Measurements from ENCODE around the gene AOPEP.

AOPEP gene

DNA sequence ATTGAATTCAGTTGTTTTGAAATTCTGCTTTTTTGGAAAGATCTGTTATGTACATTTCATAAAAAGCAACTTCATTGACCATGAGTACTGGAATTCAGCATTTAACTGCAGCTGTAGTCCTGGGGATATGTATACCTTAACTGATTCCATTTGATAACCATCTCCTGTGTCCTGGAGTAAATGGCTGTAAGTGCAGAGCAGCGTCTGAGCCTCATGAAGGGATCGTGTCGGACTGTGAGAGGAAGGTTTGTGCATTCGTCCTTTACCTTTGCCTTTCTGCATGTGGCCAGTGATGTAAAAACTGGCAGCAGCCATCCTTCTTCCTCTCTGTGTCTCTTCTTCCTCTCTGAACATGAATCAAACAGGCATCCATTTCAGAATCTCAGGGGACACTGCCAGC lies 303.8 kb downstream of the AOPEP start:
- H3K36me3 ChIP-seq (ENCODE audit: insufficient read depth, low read length): no peaks in the 10 kb centered on the region
- H3K9ac ChIP-seq (ENCODE audit: low read depth, low read length, poor library complexity, severe bottlenecking): no peak overlapping the region
- H3F3A ChIP-seq (ENCODE audit: low read depth): no peaks in the 10 kb centered on the region
- no peak overlapping the region for H3K4me3 ChIP-seq (ENCODE audit: low read length, poor library complexity, severe bottlenecking)
- peaks cover 24% of the 10 kb centered on the region for H3K4me1 ChIP-seq (ENCODE audit: insufficient read depth, low read length, poor library complexity, severe bottlenecking)
- H4K20me1 ChIP-seq (ENCODE audit: insufficient read depth, low read length, poor library complexity, severe bottlenecking): no peaks in the 10 kb centered on the region
- TF ChIP-seq EZH2phosphoT487 (IDR thresholded peaks at IDR 0.05; ENCODE audit: borderline replicate concordance): no peak
- TF ChIP-seq, protein P1, sequence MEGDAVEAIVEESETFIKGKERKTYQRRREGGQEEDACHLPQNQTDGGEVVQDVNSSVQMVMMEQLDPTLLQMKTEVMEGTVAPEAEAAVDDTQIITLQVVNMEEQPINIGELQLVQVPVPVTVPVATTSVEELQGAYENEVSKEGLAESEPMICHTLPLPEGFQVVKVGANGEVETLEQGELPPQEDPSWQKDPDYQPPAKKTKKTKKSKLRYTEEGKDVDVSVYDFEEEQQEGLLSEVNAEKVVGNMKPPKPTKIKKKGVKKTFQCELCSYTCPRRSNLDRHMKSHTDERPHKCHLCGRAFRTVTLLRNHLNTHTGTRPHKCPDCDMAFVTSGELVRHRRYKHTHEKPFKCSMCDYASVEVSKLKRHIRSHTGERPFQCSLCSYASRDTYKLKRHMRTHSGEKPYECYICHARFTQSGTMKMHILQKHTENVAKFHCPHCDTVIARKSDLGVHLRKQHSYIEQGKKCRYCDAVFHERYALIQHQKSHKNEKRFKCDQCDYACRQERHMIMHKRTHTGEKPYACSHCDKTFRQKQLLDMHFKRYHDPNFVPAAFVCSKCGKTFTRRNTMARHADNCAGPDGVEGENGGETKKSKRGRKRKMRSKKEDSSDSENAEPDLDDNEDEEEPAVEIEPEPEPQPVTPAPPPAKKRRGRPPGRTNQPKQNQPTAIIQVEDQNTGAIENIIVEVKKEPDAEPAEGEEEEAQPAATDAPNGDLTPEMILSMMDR (conservative IDR thresholded peaks at IDR 0.05; ENCODE audit: low read length): no peak
- H2AFZ ChIP-seq (ENCODE audit: low read length): no peak overlapping the region
- H3K9me2 ChIP-seq (replicated peaks; ENCODE audit: low read depth, low read length): no peaks in the 10 kb centered on the region
- no peaks in the 10 kb centered on the region for H3K79me2 ChIP-seq (ENCODE audit: insufficient read depth, low read length)
- no peaks in the 10 kb centered on the region for H3K27me3 ChIP-seq (ENCODE audit: insufficient read depth, low read length, poor library complexity, severe bottlenecking)
- no peak overlapping the region for H3K4me2 ChIP-seq (ENCODE audit: low read depth, low read length, poor library complexity, severe bottlenecking)
- H3K9me3 ChIP-seq (ENCODE audit: insufficient read depth, low read depth, low read length): no peaks in the 10 kb centered on the region

DNA sequence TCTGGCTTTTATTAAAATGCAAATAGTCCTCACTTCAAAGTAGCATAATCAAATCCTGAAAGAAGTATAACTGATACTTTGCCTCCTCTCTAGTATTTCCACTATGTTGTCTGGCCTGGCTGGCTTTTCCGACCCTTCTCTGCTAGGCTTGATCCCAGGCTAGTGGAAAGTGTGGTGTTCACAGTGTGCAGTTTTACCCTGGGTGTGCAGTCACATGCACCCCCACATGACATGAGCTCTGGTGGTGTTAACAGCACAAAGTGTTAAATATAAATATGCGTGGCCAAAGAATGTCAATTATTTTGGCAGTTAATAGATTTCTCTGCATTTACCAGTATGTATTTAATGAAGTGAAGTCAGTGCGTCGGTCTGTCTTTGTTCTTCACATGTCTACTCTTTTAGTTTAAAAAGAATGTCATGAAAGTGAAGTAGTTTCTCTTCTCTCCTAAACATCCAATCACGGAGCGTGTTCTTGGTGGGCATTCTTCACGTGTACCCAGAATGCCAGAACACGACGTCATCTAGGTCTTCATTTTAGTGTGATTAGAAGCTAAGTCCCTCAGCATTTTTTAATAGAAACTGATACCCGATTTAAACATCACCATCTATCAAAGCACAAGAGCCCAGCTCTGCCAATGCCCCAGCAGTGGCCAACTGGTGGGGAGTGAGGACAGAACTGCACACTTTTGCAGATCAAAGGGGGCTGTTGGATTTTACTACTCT lies 304.6 kb downstream of the AOPEP start:
- peaks cover 24% of the 10 kb centered on the region for H3K4me1 ChIP-seq (ENCODE audit: insufficient read depth, low read length, poor library complexity, severe bottlenecking)
- TF ChIP-seq, protein P1 (conservative IDR thresholded peaks at IDR 0.05; ENCODE audit: low read length): no peak
- no peak for TF ChIP-seq EZH2phosphoT487 (IDR thresholded peaks at IDR 0.05; ENCODE audit: borderline replicate concordance)
- no peaks in the 10 kb centered on the region for H3F3A ChIP-seq (ENCODE audit: low read depth)
- no peaks in the 10 kb centered on the region for H3K79me2 ChIP-seq (ENCODE audit: insufficient read depth, low read length)
- peak overlapping the region; percentile 48 for H3K9ac ChIP-seq (ENCODE audit: low read depth, low read length, poor library complexity, severe bottlenecking)
- H3K27me3 ChIP-seq (ENCODE audit: insufficient read depth, low read length, poor library complexity, severe bottlenecking): no peaks in the 10 kb centered on the region
- no peaks in the 10 kb centered on the region for H3K9me3 ChIP-seq (ENCODE audit: insufficient read depth, low read depth, low read length)
- H3K4me3 ChIP-seq (ENCODE audit: low read length, poor library complexity, severe bottlenecking): no peak overlapping the region
- peak overlapping the region; percentile 62 for H3K4me2 ChIP-seq (ENCODE audit: low read depth, low read length, poor library complexity, severe bottlenecking)
- no peaks in the 10 kb centered on the region for H3K9me2 ChIP-seq (replicated peaks; ENCODE audit: low read depth, low read length)
- no peaks in the 10 kb centered on the region for H3K36me3 ChIP-seq (ENCODE audit: insufficient read depth, low read length)
- H4K20me1 ChIP-seq (ENCODE audit: insufficient read depth, low read length, poor library complexity, severe bottlenecking): no peaks in the 10 kb centered on the region
- H2AFZ ChIP-seq (ENCODE audit: low read length): no peak overlapping the region

DNA sequence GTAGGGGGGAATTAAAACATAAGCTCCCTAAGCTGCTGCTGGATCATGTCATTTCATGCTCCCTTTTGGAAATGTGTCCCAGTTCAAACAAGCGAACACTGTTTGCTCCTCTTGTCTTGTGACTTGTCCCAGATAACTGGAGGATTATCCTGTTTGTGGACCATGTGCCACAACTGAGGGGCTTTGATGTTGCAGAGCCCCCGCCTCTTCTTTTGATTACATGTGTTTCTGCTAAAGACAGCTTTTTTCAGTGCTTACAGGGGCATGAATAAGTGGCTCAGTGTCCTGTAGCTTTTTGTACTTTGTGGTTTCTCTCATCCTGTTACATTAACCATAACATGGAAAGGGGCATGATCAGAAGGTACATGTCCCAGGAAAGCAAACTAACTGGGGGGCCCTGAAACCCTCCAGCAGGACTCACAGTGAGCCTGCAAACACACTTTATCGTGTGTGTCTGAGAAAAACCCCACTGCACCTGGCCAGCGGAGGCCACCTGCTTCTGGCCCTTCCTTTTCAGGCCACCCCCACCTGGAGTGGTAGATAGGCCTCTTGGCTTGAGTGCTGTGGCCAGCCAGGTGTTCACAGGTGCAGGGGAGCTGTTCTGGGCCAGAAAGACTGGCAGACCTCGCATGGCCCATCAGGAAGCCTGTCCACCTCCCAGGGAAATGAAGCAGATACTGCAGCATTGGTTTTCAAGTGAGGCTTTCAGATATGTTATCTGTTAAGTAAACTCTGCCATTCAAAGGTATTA lies 305.4 kb downstream of the AOPEP start:
- peak overlapping the region; percentile 19 for H3K4me3 ChIP-seq (ENCODE audit: low read length, poor library complexity, severe bottlenecking)

More for the DNA sequence above, 305.4 kb downstream of the AOPEP start:
- H3K36me3 ChIP-seq (ENCODE audit: insufficient read depth, low read length): no peaks in the 10 kb centered on the region
- H3K9ac ChIP-seq (ENCODE audit: low read depth, low read length, poor library complexity, severe bottlenecking): peak overlapping the region; percentile 48
- TF ChIP-seq, protein P1 (conservative IDR thresholded peaks at IDR 0.05; ENCODE audit: low read length): no peak
- TF ChIP-seq EZH2phosphoT487 (IDR thresholded peaks at IDR 0.05; ENCODE audit: borderline replicate concordance): no peak
- H3K4me1 ChIP-seq (ENCODE audit: insufficient read depth, low read length, poor library complexity, severe bottlenecking): peaks cover 24% of the 10 kb centered on the region
- no peaks in the 10 kb centered on the region for H3K9me3 ChIP-seq (ENCODE audit: insufficient read depth, low read depth, low read length)
- no peaks in the 10 kb centered on the region for H4K20me1 ChIP-seq (ENCODE audit: insufficient read depth, low read length, poor library complexity, severe bottlenecking)
- H3K4me2 ChIP-seq (ENCODE audit: low read depth, low read length, poor library complexity, severe bottlenecking): peak overlapping the region; percentile 62
- H3K79me2 ChIP-seq (ENCODE audit: insufficient read depth, low read length): no peaks in the 10 kb centered on the region
- no peak overlapping the region for H2AFZ ChIP-seq (ENCODE audit: low read length)
- H3F3A ChIP-seq (ENCODE audit: low read depth): no peaks in the 10 kb centered on the region
- H3K27me3 ChIP-seq (ENCODE audit: insufficient read depth, low read length, poor library complexity, severe bottlenecking): no peaks in the 10 kb centered on the region
- no peaks in the 10 kb centered on the region for H3K9me2 ChIP-seq (replicated peaks; ENCODE audit: low read depth, low read length)
